Measurements from ENCODE around the gene GOLGA6L26. TPM values are rescaled to one million over a fixed set of nuclear protein-coding genes. Genes with fewer than 3 reads are reported as not detected.
A peak's percentile ranks its signal among the peaks of the same experiment; 100 is the strongest.
"Not testable (repeated sequence)": the region's sequence is repeated elsewhere in the genome, so short reads cannot be mapped to it uniquely, and the experiment has no call there.

Gene GOLGA6L26
- total RNA-seq, 1 donor from 2014 or later, result not detected

DNA sequence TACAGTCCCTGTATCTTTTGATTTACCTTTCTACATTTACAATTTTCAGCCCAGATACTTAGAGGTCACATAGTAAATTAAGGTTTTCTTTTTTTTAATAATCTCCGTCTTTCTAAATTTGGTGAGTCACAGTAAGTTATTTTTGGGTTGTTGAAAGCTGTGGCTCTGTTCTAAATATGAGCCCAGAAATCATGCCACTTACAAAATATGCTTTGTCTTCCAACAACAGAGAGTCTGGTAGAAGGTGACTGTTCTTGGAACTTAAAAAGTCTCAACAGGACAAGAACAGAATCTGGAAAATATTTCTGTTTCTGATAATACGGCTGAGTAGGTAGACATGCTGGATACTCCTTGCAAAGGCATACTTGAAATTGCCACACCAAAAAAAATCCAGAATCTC, 36.6 kb upstream of the GOLGA6L26 start:
- Histone ChIP-seq H3K27me3 (ENCODE audit: control insufficient read depth, insufficient read depth, low read length) (no peaks in the 10 kb centered on the region), H3K4me3 (ENCODE audit: low read depth, low read length) (no peak overlapping the region), H3K36me3 (ENCODE audit: control insufficient read depth, insufficient read depth, low read length) (no peaks in the 10 kb centered on the region)
- TF ChIP-seq, protein P1, sequence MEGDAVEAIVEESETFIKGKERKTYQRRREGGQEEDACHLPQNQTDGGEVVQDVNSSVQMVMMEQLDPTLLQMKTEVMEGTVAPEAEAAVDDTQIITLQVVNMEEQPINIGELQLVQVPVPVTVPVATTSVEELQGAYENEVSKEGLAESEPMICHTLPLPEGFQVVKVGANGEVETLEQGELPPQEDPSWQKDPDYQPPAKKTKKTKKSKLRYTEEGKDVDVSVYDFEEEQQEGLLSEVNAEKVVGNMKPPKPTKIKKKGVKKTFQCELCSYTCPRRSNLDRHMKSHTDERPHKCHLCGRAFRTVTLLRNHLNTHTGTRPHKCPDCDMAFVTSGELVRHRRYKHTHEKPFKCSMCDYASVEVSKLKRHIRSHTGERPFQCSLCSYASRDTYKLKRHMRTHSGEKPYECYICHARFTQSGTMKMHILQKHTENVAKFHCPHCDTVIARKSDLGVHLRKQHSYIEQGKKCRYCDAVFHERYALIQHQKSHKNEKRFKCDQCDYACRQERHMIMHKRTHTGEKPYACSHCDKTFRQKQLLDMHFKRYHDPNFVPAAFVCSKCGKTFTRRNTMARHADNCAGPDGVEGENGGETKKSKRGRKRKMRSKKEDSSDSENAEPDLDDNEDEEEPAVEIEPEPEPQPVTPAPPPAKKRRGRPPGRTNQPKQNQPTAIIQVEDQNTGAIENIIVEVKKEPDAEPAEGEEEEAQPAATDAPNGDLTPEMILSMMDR (IDR thresholded peaks at IDR 0.05; ENCODE audit: insufficient read depth, low read length, severe bottlenecking), result no peak
- DNase-seq (ENCODE audit: low read depth) (no peak), FAIRE-seq (no peak)

DNA sequence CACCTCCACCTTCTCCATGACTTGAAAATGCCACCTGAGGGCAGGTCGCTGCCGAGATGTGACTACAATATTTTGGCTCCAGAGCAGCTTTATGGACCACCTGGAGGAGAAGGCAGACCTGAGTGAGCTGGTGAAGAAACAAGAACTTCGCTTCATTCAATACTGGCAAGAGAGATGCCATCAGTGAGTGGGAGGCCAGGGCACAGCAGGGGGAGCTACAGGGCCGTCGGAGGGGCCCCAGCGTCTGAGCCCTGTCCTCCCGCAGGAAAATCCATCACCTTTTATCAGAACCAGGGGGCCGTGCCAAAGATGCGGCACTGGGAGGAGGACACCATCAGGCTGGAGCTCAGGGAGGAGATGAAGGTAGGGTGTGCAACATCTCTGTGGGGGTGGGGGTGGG, 30.3 kb upstream of the GOLGA6L26 start:
- not testable (repeated sequence) for FAIRE-seq; H3K27me3 ChIP-seq (ENCODE audit: control insufficient read depth, insufficient read depth, low read length); H3K4me3 ChIP-seq (ENCODE audit: low read depth, low read length); DNase-seq (ENCODE audit: low read depth); H3K36me3 ChIP-seq (ENCODE audit: control insufficient read depth, insufficient read depth, low read length)

DNA sequence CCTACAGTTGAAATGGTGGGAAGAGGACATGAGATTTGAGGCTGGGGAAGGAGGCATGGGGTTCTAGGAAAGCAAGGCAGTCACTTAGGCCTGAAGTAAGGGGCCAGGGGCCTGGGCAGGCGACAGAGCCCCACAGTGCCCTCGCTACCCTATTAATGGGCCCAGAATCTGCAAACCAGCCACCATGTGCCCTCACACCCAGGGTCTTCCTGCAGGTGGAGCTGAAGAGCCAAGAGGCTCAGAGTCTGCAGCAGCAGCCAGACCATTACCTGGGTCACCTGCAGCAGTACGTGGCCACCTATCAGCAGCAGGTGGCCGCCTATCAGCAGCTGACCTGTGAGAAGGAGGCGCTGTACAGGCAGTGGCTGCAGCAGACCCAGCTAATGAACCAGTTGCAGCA, 28.6 kb upstream of the GOLGA6L26 start:
- H3K27me3 ChIP-seq (ENCODE audit: control insufficient read depth, insufficient read depth, low read length); FAIRE-seq; H3K4me3 ChIP-seq (ENCODE audit: low read depth, low read length); DNase-seq (ENCODE audit: low read depth); H3K36me3 ChIP-seq (ENCODE audit: control insufficient read depth, insufficient read depth, low read length): not testable (repeated sequence)

DNA sequence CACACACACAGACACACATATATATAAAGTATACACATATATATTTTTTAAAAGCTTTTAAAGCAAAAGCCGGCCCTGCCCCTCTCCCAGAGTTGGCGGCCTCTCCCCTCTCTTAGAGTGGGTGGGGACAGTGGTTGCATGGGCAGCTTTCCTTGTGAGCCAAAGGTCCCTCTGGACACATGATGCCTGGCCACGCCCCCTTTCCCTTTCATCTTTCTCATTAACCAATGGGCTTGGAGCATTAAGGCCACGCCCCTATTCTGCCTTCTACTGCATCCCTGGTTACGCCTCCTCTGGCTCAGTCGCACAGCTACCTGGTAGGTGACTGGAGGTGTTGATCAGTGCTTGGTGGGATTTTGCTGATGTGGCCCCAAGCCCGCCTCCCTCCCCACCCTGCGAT, 20.5 kb upstream of the GOLGA6L26 start, which contains the start of gene GOLGA8S:
TSS of gene GOLGA8S (plus strand) at position 301 of the 400 bp plus-strand sequence. CDS start at position 363, 62 bp downstream.
- not testable (repeated sequence) for FAIRE-seq; H3K4me3 ChIP-seq (ENCODE audit: low read depth, low read length)

DNA sequence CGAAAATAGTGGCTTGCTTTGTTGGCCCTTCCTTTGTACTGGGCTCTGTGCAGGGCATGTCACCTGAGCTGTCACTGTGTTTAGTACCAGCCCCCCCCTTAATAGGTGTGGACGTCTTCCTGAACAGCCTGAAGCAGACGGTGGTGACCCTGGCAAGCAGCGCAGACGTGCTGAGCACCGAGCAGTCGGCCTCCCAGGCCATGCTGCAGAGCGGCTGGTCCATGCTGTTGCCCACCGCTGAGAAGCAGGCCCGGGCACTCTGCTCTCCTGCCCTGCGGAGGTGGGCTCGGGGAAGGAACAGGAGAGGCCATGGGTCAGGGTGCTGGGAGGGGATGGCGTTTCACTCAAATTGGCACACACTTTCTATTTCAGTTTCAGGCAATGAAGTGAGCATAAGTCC, 22.8 kb downstream of the GOLGA6L26 start:
- H3K27me3 ChIP-seq (ENCODE audit: control insufficient read depth, insufficient read depth, low read length); DNase-seq (ENCODE audit: low read depth); FAIRE-seq; H3K4me3 ChIP-seq (ENCODE audit: low read depth, low read length): not testable (repeated sequence)
- H3K36me3 ChIP-seq (ENCODE audit: control insufficient read depth, insufficient read depth, low read length), result peaks cover 13% of the 10 kb centered on the region

More for the DNA sequence above, 20.5 kb upstream of the GOLGA6L26 start, which contains the start of gene GOLGA8S:
- not testable (repeated sequence) for H3K27me3 ChIP-seq (ENCODE audit: control insufficient read depth, insufficient read depth, low read length); H3K36me3 ChIP-seq (ENCODE audit: control insufficient read depth, insufficient read depth, low read length); DNase-seq (ENCODE audit: low read depth)

DNA sequence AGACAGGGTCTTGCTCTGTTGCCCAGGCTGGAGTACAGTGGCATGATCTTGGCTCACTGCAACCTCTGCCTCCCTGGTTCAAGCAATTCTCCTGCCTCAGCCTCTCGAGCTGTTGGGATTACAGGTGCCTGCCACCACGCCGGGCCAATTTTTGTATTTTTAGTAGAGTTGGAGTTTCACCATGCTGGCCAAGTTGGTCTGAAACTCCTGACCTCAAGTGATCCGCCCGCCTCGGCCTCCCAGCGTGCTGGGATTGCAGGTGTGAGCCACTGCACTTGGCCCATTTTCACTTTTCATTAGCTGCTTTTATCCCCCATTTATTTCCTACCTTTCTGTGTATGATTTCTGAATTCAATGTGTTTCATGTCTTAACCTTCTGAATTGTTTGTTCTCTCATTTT, 28.1 kb downstream of the GOLGA6L26 start:
- not testable (repeated sequence) for H3K4me3 ChIP-seq (ENCODE audit: low read depth, low read length); FAIRE-seq; DNase-seq (ENCODE audit: low read depth); H3K27me3 ChIP-seq (ENCODE audit: control insufficient read depth, insufficient read depth, low read length); H3K36me3 ChIP-seq (ENCODE audit: control insufficient read depth, insufficient read depth, low read length)

DNA sequence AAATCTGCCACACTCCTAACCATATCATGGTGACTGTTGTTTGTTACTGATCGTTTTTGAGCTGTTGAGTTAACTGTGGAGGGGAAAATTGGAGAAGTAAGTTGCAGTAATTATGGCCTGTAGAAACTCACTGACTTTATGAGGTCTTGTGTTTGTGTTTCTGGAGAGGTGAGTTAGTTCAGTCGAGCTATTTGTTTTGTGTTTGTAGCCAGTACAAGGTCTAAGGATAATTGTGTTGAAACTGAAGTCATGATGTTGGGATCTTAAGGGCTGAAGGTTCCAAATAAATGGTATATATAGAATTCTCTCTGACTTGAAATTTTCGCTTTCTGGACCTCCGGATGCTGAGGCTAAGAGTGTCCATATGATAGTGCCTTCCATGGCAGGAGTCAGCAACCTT, 29.2 kb downstream of the GOLGA6L26 start:
- not testable (repeated sequence) for H3K27me3 ChIP-seq (ENCODE audit: control insufficient read depth, insufficient read depth, low read length); H3K36me3 ChIP-seq (ENCODE audit: control insufficient read depth, insufficient read depth, low read length); H3K4me3 ChIP-seq (ENCODE audit: low read depth, low read length); DNase-seq (ENCODE audit: low read depth); FAIRE-seq

DNA sequence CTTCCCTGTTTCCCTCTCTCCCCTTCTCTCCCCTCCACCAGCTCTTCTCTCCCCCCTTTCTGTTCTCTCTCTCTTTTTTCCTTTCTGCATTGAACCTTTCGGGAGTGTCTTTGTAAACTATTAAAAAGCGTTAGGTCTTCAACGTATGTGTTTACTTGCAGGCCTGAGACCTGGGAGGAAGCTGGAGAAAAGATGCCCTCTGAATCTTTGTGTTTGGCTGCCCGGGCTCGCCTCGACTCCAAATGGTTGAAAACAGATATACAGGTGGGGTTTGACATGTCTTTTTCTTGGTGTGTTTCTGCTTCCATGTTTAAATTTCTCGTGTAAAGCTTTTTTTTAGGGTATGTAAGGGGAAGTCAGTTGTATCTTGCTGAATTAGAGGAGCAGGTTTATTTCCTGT, 29.7 kb downstream of the GOLGA6L26 start:
- H3K27me3 ChIP-seq (ENCODE audit: control insufficient read depth, insufficient read depth, low read length); H3K36me3 ChIP-seq (ENCODE audit: control insufficient read depth, insufficient read depth, low read length); FAIRE-seq; DNase-seq (ENCODE audit: low read depth): not testable (repeated sequence)
- peak overlapping the region; percentile 47 for H3K4me3 ChIP-seq (ENCODE audit: low read depth, low read length)

DNA sequence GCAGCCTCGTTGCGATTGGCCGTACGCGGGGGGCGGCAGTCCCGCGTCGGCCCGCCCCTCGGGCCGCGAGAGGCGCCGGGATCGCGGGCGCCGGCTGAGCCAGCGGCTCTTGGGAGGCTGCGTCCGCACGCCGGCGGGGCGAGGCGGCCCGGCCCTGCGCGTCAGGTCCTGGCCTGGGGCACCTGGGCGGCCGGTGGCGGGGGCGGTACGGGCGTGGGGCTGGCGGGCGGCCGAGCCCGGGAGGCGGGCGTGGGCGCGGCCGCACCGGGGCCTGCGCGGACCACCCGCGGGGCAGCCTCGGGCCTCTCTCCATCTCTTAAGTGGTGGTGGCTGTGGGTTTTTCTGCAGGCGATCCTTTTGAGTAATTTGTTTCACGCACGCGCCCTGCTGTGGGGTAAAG, 30.3 kb downstream of the GOLGA6L26 start:
- H3K27me3 ChIP-seq (ENCODE audit: control insufficient read depth, insufficient read depth, low read length); H3K36me3 ChIP-seq (ENCODE audit: control insufficient read depth, insufficient read depth, low read length); FAIRE-seq: not testable (repeated sequence)
- DNase-seq (ENCODE audit: low read depth), result peak; percentile 37
- peak overlapping the region; percentile 47 for H3K4me3 ChIP-seq (ENCODE audit: low read depth, low read length)

DNA sequence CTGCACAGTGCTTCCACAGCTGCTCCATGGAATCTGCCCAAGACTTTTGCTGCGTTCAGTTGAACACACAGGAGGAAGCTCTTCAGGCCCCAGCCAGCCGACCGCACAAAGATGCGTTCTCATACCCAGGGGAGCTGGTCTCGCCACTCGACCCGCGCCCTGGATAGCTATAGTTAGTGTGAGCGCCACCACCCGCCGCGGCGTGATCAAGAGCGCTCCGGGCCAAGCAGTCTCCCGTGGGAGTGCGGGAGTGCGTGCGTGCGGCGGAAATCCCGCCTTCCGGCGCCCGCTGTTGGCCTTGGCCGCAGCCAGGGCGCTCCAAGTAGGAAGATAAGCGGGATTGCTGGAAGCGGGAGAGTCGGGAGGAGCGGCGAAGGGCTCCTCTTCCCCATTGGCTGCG, 30.8 kb downstream of the GOLGA6L26 start:
- not testable (repeated sequence) for FAIRE-seq
- H3K4me3 ChIP-seq (ENCODE audit: low read depth, low read length), result peak overlapping the region; percentile 19

More for the DNA sequence above, 30.8 kb downstream of the GOLGA6L26 start:
- DNase-seq (ENCODE audit: low read depth); H3K27me3 ChIP-seq (ENCODE audit: control insufficient read depth, insufficient read depth, low read length); H3K36me3 ChIP-seq (ENCODE audit: control insufficient read depth, insufficient read depth, low read length): not testable (repeated sequence)

Other genes starting within 250 kb of the GOLGA6L26 start
- not detected in 2 replicates for gene GOLGA6L1, start 197.4 kb downstream of the GOLGA6L26 start, total RNA-seq
- under 0.01 TPM in 1 of 2 replicates, not detected in the other for gene GOLGA8S, start 20.6 kb upstream of the GOLGA6L26 start, total RNA-seq
- not detected in 2 replicates for gene GOLGA6L2, start 113.0 kb upstream of the GOLGA6L26 start, total RNA-seq
- not detected in 2 replicates for gene MKRN3, start 231.5 kb upstream of the GOLGA6L26 start, total RNA-seq